Measurements from ENCODE around the gene VWC2. TPM values are rescaled to one million over a fixed set of nuclear protein-coding genes. Genes with fewer than 3 reads are reported as not detected.

Gene VWC2
- total RNA-seq, 6 donors from 2014 or later, result 0.09 to 0.20 (median 0.13) TPM; not detected in 2

GRCh38 chr7:49800031-49800430, 26.6 kb downstream of the VWC2 start:
- Histone ChIP-seq H3K36me3 (no peaks in the 10 kb centered on the region), H3K9me3 (no peaks in the 10 kb centered on the region), H3K27me3 (no peaks in the 10 kb centered on the region), H3K4me3 (no peak overlapping the region), H3K4me1 (no peaks in the 10 kb centered on the region), H3K27ac (no peak overlapping the region)
- ATAC-seq (ENCODE audit: low FRiP score in 2 of 2) (no peak), DNase-seq (no peak)
- TF ChIP-seq POLR2AphosphoS5 (IDR thresholded peaks at IDR 0.05), result no peak
- TF ChIP-seq POLR2A (IDR thresholded peaks at IDR 0.05), result no peak
- TF ChIP-seq EP300 (IDR thresholded peaks at IDR 0.05), result no peak
- WGBS, 2 donors, result 88 to 93% methylated on average over 5 of the region's 5 CpGs

GRCh38 chr7:49802600-49802999, 29.2 kb downstream of the VWC2 start:
- H3K36me3 ChIP-seq, result no peaks in the 10 kb centered on the region
- TF ChIP-seq POLR2A (IDR thresholded peaks at IDR 0.05) (no peak), EP300 (IDR thresholded peaks at IDR 0.05) (no peak), POLR2AphosphoS5 (IDR thresholded peaks at IDR 0.05) (no peak), CTCF (IDR thresholded peaks at IDR 0.05) (no peak)
- no peak overlapping the region for H3K27ac ChIP-seq
- 89 to 93% methylated on average over 15 of the region's 15 CpGs for WGBS, 2 donors
- peak in 1 of 2 donors; percentile 12 for ATAC-seq (ENCODE audit: low FRiP score in 2 of 2)
- H3K27me3 ChIP-seq, result no peaks in the 10 kb centered on the region
- H3K4me3 ChIP-seq, result no peak overlapping the region
- H3K9me3 ChIP-seq, result no peaks in the 10 kb centered on the region
- H3K4me1 ChIP-seq, result no peaks in the 10 kb centered on the region
- DNase-seq, result no peak

- Histone ChIP-seq H3K4me1 (no peaks in the 10 kb centered on the region), H3K4me3 (no peak overlapping the region), H3K27ac (no peak overlapping the region), H3K27me3 (no peaks in the 10 kb centered on the region), H3K36me3 (no peaks in the 10 kb centered on the region), H3K9me3 (no peaks in the 10 kb centered on the region)
- DNase-seq (no peak), ATAC-seq (ENCODE audit: low FRiP score in 2 of 2) (no peak)
- 81 to 87% methylated on average over 4 of the region's 4 CpGs for WGBS, 2 donors
- no peak for TF ChIP-seq CTCF (IDR thresholded peaks at IDR 0.05)
- no peak for TF ChIP-seq EP300 (IDR thresholded peaks at IDR 0.05)
Measured at GRCh38 chr7:49803812-49804211, 30.4 kb downstream of the VWC2 start.

- no peak for ATAC-seq (ENCODE audit: low FRiP score in 2 of 2)
- Histone ChIP-seq H3K4me3 (no peak overlapping the region), H3K27me3 (no peaks in the 10 kb centered on the region), H3K27ac (no peak overlapping the region), H3K36me3 (no peaks in the 10 kb centered on the region), H3K9me3 (no peaks in the 10 kb centered on the region), H3K4me1 (no peaks in the 10 kb centered on the region)
- TF ChIP-seq POLR2AphosphoS5 (IDR thresholded peaks at IDR 0.05), result no peak
- no peak for TF ChIP-seq CTCF (IDR thresholded peaks at IDR 0.05)
- no peak for TF ChIP-seq EP300 (IDR thresholded peaks at IDR 0.05)
- TF ChIP-seq POLR2A (IDR thresholded peaks at IDR 0.05), result no peak
- WGBS, 2 donors, result 63 to 70% methylated on average over 2 of the region's 2 CpGs
- no peak for DNase-seq
Measured at GRCh38 chr7:49805371-49806007, 32.1 kb downstream of the VWC2 start.

- ATAC-seq (ENCODE audit: low FRiP score in 2 of 2), result no peak
- Histone ChIP-seq H3K36me3 (no peaks in the 10 kb centered on the region), H3K27me3 (no peaks in the 10 kb centered on the region), H3K9me3 (no peaks in the 10 kb centered on the region), H3K4me1 (no peaks in the 10 kb centered on the region), H3K27ac (no peak overlapping the region), H3K4me3 (no peak overlapping the region)
- DNase-seq, result no peak
- TF ChIP-seq POLR2AphosphoS5 (IDR thresholded peaks at IDR 0.05) (no peak), CTCF (IDR thresholded peaks at IDR 0.05) (no peak), EP300 (IDR thresholded peaks at IDR 0.05) (no peak), POLR2A (IDR thresholded peaks at IDR 0.05) (no peak)
Measured at GRCh38 chr7:49812534-49812933, 39.1 kb downstream of the VWC2 start.
